GM12872 (cell line): ENCODE data around the gene TUBA4A.

ENCODE experiments used
- CTCF ChIP-seq: IDR thresholded peaks from 3 replicates; pipeline ENCODE4 v1.5.1; 2011; ENCODE audit warnings: low read depth, mild to moderate bottlenecking, low read length, moderate library complexity; ENCODE audit not compliant: insufficient read depth

Gene TUBA4A

GRCh38 chr2:219214786-219215185, 38.9 kb downstream of the TUBA4A start:
- TF ChIP-seq CTCF: no peak

- no peak for TF ChIP-seq CTCF
Observed at GRCh38 chr2:219214141-219214540, 39.6 kb downstream of the TUBA4A start.

- no peak for TF ChIP-seq CTCF
Observed at GRCh38 chr2:219213486-219214071, 40.1 kb downstream of the TUBA4A start.

GRCh38 chr2:219213026-219213415, 40.7 kb downstream of the TUBA4A start:
- no peak for TF ChIP-seq CTCF

GRCh38 chr2:219210886-219211362, 42.8 kb downstream of the TUBA4A start:
- TF ChIP-seq CTCF: no peak

- TF ChIP-seq CTCF: no peak
Observed at GRCh38 chr2:219210196-219210885, 43.4 kb downstream of the TUBA4A start.

GRCh38 chr2:219209236-219210195, 44.2 kb downstream of the TUBA4A start:
- TF ChIP-seq CTCF: no peak
